GM12891 (cell line): ENCODE results near the gene ABHD2.

Source experiments
- PAX5 ChIP-seq: IDR thresholded peaks from 2 replicates; pipeline ENCODE4 v1.6.1; 2011; ENCODE audit warnings: low read length, moderate library complexity, mild to moderate bottlenecking; ENCODE audit not compliant: insufficient read depth, severe bottlenecking
- POLR2A ChIP-seq: IDR thresholded peaks from 2 replicates; pipeline ENCODE4 v1.6.1; 2011; ENCODE audit warnings: low read depth, low read length, control low read depth
- POLR2AphosphoS5 ChIP-seq: IDR thresholded peaks from 2 replicates; pipeline ENCODE4 v1.6.1; 2011; ENCODE audit warnings: low read depth, low read length, control low read depth
- POU2F2 ChIP-seq: IDR thresholded peaks from 2 replicates; pipeline ENCODE4 v1.6.1; 2011; ENCODE audit warnings: low read depth, mild to moderate bottlenecking, control low read depth, low read length, moderate library complexity
- TAF1 ChIP-seq: IDR thresholded peaks from 2 replicates; pipeline ENCODE4 v1.6.1; 2011; ENCODE audit warnings: low read depth, low read length, control low read depth

GRCh38 chr15:89058376-89058775 lies 29.9 kb upstream of the ABHD2 start:
- TF ChIP-seq TAF1: no peak
- no peak for TF ChIP-seq POLR2A
- TF ChIP-seq POLR2AphosphoS5: no peak
- TF ChIP-seq POU2F2: no peak
- no peak for TF ChIP-seq PAX5
